ENCODE measurements around the gene BOK. TPM values are rescaled to one million over a fixed set of nuclear protein-coding genes. Genes with fewer than 3 reads are reported as not detected.

BOK gene
- total and polyA plus RNA-seq, 7 donors = 6.2 to 112 (median 46.6) TPM

DNA sequence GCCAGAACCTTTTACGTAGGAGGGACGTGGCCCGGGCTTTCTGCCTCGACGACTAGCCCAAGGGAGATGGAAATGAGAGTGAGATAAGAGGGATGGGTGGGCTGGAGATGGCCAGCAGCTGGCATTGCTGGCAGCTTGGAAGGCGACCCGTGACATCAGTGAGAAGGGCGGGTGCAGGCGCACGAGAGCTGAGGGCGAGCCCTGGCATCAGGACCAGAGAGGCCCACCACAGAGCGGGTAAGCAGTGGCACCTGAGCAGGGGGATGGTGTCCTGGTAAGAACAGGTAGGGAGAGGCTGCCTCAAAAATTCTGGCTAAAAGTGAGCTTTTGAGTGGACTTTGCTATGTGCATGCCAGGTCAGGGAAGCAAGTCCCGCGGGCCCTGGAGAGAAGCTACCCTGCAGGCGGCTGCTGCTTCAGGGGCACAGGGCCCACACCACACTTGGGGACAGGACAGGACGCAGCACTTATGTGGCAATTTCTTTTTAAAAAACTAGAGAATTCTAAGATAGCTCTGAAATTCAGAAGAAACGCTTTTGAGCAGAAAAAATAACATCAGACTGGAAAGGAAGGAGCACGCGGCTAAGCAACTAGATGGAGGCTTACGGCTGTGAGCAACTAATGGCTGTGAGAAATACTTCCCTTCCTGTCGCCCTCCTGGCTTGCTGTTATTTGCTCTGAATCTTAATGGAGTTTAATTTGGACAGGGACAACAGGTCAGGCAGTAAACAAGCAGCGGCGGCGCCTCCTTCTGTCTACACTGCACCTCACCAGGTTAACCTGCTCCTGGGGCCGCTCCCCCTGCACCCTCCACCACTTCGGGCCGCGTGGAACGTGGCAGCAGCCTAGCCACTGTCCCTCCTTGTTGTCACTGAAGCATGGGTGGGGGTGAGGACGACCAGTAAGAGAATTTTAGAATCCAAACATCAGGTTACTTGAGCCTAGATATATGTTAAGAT lies 57.9 kb downstream of the BOK start:
- 84 to 89% methylated on average over 30 of the region's 30 CpGs for WGBS, 2 donors

GRCh38 chr2:241617431-241618154 lies 59.0 kb downstream of the BOK start:
- TF ChIP-seq EP300 (IDR thresholded peaks at IDR 0.05) (no peak), CTCF (IDR thresholded peaks at IDR 0.05) (no peak), POLR2A (IDR thresholded peaks at IDR 0.05) (no peak)

More for the DNA sequence above, 57.9 kb downstream of the BOK start:
- H3K4me3 ChIP-seq = no peak overlapping the region
- no peak for DNase-seq
- H3K27me3 ChIP-seq = no peaks in the 10 kb centered on the region
- TF ChIP-seq POLR2A (IDR thresholded peaks at IDR 0.05) (no peak), EP300 (IDR thresholded peaks at IDR 0.05) (no peak), POLR2AphosphoS5 (IDR thresholded peaks at IDR 0.05) (no peak), CTCF (IDR thresholded peaks at IDR 0.05) (no peak)
- intact Hi-C loops (cut with DNase I) = no loop called here
- peaks cover 0 to 9% (median 7%) of the 10 kb centered on the region in 4 donors for H3K4me1 ChIP-seq
- no peak overlapping the region for H3K27ac ChIP-seq
- H3K9me3 ChIP-seq = no peaks in the 10 kb centered on the region
- peaks cover 0 to 7% (median 0%) of the 10 kb centered on the region in 4 donors for H3K36me3 ChIP-seq

DNA sequence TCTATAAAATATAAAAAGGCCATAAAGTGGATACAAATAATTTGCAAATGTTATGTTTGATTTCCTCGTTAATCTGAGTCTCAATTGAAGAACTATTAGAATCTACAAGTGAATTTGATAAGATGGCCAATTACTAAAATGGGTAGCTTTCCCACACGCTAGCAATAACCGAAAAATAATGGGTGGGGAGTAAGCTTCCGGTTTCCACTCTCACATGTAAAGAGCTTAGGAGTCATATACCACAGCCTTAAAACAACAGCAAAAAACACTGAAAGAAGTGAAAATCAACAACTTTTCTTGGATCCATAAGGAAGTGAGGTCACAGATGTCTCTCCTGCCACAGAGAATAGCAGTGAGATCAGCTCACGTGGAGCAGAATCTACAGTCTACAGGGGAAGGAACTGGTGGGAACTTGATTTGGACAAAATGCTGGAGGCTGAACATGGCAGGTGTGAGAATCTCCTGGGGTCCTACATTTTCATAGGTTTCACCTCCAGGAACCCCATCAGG lies 59.8 kb downstream of the BOK start:
- Histone ChIP-seq H3K27me3 (no peaks in the 10 kb centered on the region), H3K4me3 (no peak overlapping the region), H3K27ac (no peak overlapping the region), H3K9me3 (no peaks in the 10 kb centered on the region), H3K36me3 (peaks cover 0 to 7% (median 0%) of the 10 kb centered on the region in 4 donors), H3K4me1 (peaks cover 0 to 5% (median 2%) of the 10 kb centered on the region in 4 donors)
- WGBS, 2 donors = 88 to 95% methylated on average over 5 of the region's 5 CpGs
- intact Hi-C loops (cut with DNase I) = no loop called here
- TF ChIP-seq EP300 (IDR thresholded peaks at IDR 0.05) = no peak
- no peak for TF ChIP-seq CTCF (IDR thresholded peaks at IDR 0.05)
- TF ChIP-seq POLR2AphosphoS5 (IDR thresholded peaks at IDR 0.05) = no peak
- TF ChIP-seq POLR2A (IDR thresholded peaks at IDR 0.05) = no peak
- DNase-seq = no peak

More at GRCh38 chr2:241617431-241618154, 59.0 kb downstream of the BOK start:
- WGBS, 2 donors = 50 to 59% methylated on average over 15 of the region's 15 CpGs
- Histone ChIP-seq H3K4me1 (peaks cover 0 to 5% (median 2%) of the 10 kb centered on the region in 4 donors), H3K27me3 (no peaks in the 10 kb centered on the region), H3K36me3 (peaks cover 0 to 7% (median 0%) of the 10 kb centered on the region in 4 donors), H3K27ac (peak overlapping the region in 2 of 4 donors; percentile 3 to 25), H3K9me3 (no peaks in the 10 kb centered on the region), H3K4me3 (peak overlapping the region in 1 of 4 donors; percentile 16)
- DNase-seq = no peak
- intact Hi-C loops (cut with DNase I) = no loop called here

- intact Hi-C loops (cut with DNase I) = no loop called here
- Histone ChIP-seq H3K27me3 (no peaks in the 10 kb centered on the region), H3K36me3 (peaks cover 0 to 7% (median 0%) of the 10 kb centered on the region in 4 donors), H3K4me3 (no peak overlapping the region), H3K4me1 (peaks cover 0 to 5% (median 2%) of the 10 kb centered on the region in 4 donors), H3K9me3 (no peaks in the 10 kb centered on the region), H3K27ac (no peak overlapping the region)
- no peak for DNase-seq
- TF ChIP-seq POLR2A (IDR thresholded peaks at IDR 0.05) = no peak
- TF ChIP-seq POLR2AphosphoS5 (IDR thresholded peaks at IDR 0.05) = no peak
- TF ChIP-seq CTCF (IDR thresholded peaks at IDR 0.05) = no peak
- TF ChIP-seq EP300 (IDR thresholded peaks at IDR 0.05) = no peak
- WGBS, 2 donors = 91% methylated on average over 11 of the region's 11 CpGs
These were observed 60.3 kb downstream of the BOK start for GRCh38 chr2:241618829-241619228.

Data from sigmoid colon (tissue), 7 donors.